GM10248 (cell line): ENCODE data around the gene CCDC24.

Experiments
- CTCF ChIA-PET: fragments of 300-600 bp; sonication (Branson Sonifier 250); formaldehyde crosslinking; extraction: SDS; loops from one replicate; lab custom pipeline; 2021; ENCODE audit warnings: antibody characterized with exemption; lab: Yijun Ruan, JAX
- POLR2A ChIA-PET: fragments of 350-650 bp; sonication (Branson Sonifier 250); formaldehyde crosslinking; extraction: SDS; loops from one replicate; lab custom pipeline; 2020; ENCODE audit warnings: antibody characterized with exemption; lab: Yijun Ruan, JAX
- DNase-seq: peaks from one replicate; pipeline ENCODE4 v3.0.0; 2012; ENCODE audit errors: extremely low spot score
- CTCF ChIP-seq: IDR thresholded peaks from 2 replicates; pipeline ENCODE4 v1.5.1; 2012; ENCODE audit warnings: mild to moderate bottlenecking, low read depth; ENCODE audit errors: extremely low read depth, missing control alignments, control extremely low read depth

CCDC24 gene

DNA sequence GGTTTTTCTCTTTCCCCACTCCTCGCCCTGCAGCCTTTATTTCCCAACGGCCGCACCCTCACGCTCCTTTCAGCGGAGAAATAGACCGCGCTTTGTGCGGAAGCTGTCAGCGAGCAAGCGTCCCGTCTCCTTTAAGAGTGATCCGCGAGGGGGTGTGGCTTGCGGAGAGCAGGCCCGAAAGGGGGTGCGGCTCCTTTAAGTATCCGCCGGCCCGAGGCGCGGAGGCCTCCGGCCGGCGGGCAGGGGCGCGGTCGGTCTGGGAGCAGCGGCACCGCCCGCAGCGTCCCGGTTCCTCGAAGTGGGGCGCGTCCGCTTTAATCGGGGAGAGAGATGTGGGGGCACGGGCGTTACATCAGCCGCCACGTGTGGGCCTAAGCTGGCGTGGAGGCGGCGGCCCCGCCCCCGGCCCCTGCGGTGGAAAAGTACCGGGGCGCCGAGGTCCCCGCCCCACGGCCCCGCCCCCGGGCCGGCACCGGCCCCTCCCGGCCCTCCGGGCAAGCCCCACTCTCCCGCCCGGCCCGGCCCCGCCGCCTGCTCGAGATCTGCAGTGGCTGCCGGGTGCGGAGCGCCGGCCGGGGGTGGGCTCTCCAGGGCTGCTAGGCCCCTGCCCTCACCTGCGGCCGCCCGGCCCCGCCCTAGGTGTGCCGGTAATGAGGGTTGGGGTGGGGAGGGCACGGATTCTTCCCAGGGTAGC is 38.7 kb downstream of the CCDC24 start:
- DNase-seq, result peak; percentile 92
- CTCF ChIA-PET, result interaction anchor here (1.4 to 8.4 kb wide), 4 partner anchors 11 to 95 kb away, joined by 3 to 169 read pairs (median 48); no protein-coding TSS in a partner anchor
- POLR2A ChIA-PET, result interaction anchor here (0.6 kb wide), 1 partner anchor 621 kb away, joined by 5 read pairs; no protein-coding TSS in a partner anchor
- TF ChIP-seq CTCF, result no peak

DNA sequence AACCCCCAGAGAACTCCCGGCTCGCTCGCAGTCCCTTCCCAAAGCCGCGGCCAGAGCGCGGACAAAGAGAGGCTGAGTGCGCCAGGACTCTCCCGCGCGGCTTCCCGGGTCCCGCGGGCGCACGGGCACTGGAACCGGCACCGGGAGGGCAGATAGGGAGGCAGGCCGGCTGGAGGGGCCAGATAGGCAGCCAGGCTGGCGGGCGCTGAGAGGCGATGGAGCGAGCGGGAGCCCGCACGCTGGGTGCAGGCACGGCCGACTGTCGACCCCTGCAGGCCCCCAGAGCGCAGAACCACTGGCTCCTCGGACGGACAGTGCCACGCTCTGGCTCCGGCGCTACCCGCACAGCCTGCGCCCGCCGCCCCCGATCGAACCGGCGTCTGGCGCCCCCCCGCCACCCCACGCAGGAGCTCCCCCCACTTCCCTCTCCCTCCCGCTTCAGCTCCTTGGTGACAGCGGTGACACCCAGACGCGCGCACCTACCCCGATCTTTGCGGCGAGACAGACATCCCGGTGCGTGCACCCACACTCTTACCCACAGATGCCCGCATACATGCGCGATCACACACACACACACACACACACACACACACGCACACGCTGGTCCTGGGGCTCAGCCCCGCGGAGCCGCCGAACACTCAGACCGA is 39.3 kb downstream of the CCDC24 start:
- peak; percentile 30 for TF ChIP-seq CTCF
- peak; percentile 46 for DNase-seq
- CTCF ChIA-PET, result interaction anchor here (1.0 to 8.4 kb wide), 7 partner anchors 8 to 96 kb away, joined by 3 to 169 read pairs (median 4); no protein-coding TSS in a partner anchor
- POLR2A ChIA-PET, result interaction anchor here (0.6 kb wide), 1 partner anchor 620 kb away, joined by 5 read pairs; no protein-coding TSS in a partner anchor

- no peak for DNase-seq
- POLR2A ChIA-PET, result no interaction called here
- CTCF ChIA-PET, result interaction anchor here (1.0 to 8.4 kb wide), 7 partner anchors 9 to 97 kb away, joined by 3 to 169 read pairs (median 4); no protein-coding TSS in a partner anchor
- no peak for TF ChIP-seq CTCF
These were observed 40.1 kb downstream of the CCDC24 start, which contains the start of gene SLC6A9 for GRCh38 chr1:44031252-44032169. Gene SLC6A9, minus strand, starts transcription at chr1:44031462. Its CDS starts 7,185 bp downstream, at chr1:44024277.

- DNase-seq, result no peak
- TF ChIP-seq CTCF, result no peak
- CTCF ChIA-PET, result interaction anchor here (1.3 to 8.4 kb wide), 5 partner anchors 10 to 29 kb away, joined by 4 to 169 read pairs (median 7); no protein-coding TSS in a partner anchor
- POLR2A ChIA-PET, result no interaction called here
These were observed 40.9 kb downstream of the CCDC24 start for GRCh38 chr1:44032170-44032790.

DNA sequence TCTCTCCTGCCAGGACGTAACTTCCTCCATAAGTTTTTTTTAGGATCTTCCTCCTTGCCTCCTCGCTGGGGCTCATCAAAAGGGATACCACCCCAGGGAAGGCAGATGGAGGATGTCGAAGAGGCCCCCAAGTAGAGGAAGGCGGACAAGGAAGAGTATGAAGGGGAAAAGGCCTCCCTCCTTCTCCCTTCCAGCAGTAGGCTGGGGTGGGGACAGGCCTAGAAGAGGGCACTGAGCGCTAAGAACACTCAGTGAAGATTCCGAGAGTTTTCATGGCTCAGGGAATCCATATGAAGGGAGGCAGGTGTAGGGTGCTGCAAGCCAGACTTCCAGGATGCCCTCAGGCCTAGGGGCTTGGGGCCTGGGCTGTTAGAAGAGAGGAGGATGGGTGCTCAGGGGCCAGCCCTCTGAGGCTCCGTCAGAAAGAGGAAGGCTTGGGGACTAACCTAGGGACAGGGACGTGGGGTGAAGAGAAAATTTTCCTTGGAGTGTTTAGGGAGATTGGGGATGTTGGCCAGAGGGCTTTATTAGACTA is 41.7 kb downstream of the CCDC24 start:
- POLR2A ChIA-PET, result no interaction called here
- CTCF ChIA-PET, result interaction anchor here (1.1 to 8.4 kb wide), 7 partner anchors 9 to 269 kb away, joined by 3 to 169 read pairs (median 6); no protein-coding TSS in a partner anchor
- no peak for DNase-seq
- no peak for TF ChIP-seq CTCF
